Neural progenitor cell (in vitro differentiated cells): ENCODE data around the gene NGLY1.

Source experiments
- CTCF ChIP-seq: fragments of 200-600 bp; sonication (generic); IDR thresholded peaks from 2 replicates; pipeline ENCODE4 v1.5.1; 2017; ENCODE audit warnings: antibody characterized with exemption, mild to moderate bottlenecking
- EZH2 ChIP-seq: fragments of 200-600 bp; sonication (generic); IDR thresholded peaks from 2 replicates; pipeline ENCODE4 v1.6.1; 2017; ENCODE audit warnings: antibody characterized with exemption, mild to moderate bottlenecking, moderate library complexity
- EZH2phosphoT487 ChIP-seq: fragments of 200-600 bp; sonication (generic); IDR thresholded peaks from 2 replicates; pipeline ENCODE4 v1.6.1; 2017; ENCODE audit warnings: antibody characterized with exemption

- TF ChIP-seq CTCF, result no peak
- no peak for TF ChIP-seq EZH2
- TF ChIP-seq EZH2phosphoT487, result no peak
Observed at GRCh38 chr3:25830373-25831280, 47.4 kb upstream of the NGLY1 start.
